SK-N-SH treated with all-trans-retinoic acid at 6 μM for 48 hours (cell line): ENCODE data around the gene SNRNP25.

Experiments
- ARNTL ChIP-seq: fragments of 450-650 bp; formaldehyde crosslinking; IDR thresholded peaks from 2 replicates; pipeline ENCODE4 v1.5.0; 2020; ENCODE audit warnings: low read depth, mild to moderate bottlenecking, moderate library complexity, borderline replicate concordance
- CSDC2 ChIP-seq: fragments of 250-450 bp; sonication (Bioruptor Pico); IDR thresholded peaks from 2 replicates; pipeline ENCODE4 v1.5.0; 2020; ENCODE audit warnings: mild to moderate bottlenecking, moderate library complexity
- GLIS3 ChIP-seq: fragments of 250-450 bp; sonication (Bioruptor Pico); IDR thresholded peaks from 2 replicates; pipeline ENCODE4 v1.5.0; 2020; ENCODE audit warnings: mild to moderate bottlenecking, moderate library complexity
- PPARA ChIP-seq: fragments of 250-450 bp; sonication (Bioruptor Pico); IDR thresholded peaks from 2 replicates; pipeline ENCODE4 v1.5.0; 2020; ENCODE audit warnings: mild to moderate bottlenecking, borderline replicate concordance
- RARB ChIP-seq: fragments of 250-450 bp; sonication (Bioruptor Pico); IDR thresholded peaks from 2 replicates; pipeline ENCODE4 v1.8.0; 2021; ENCODE audit warnings: mild to moderate bottlenecking, moderate library complexity
- SNAI2 ChIP-seq: fragments of 250-450 bp; sonication (Bioruptor Pico); IDR thresholded peaks from 2 replicates; pipeline ENCODE4 v1.5.0; 2020; ENCODE audit warnings: mild to moderate bottlenecking, moderate library complexity
- ZNF565 ChIP-seq: fragments of 450-650 bp; formaldehyde crosslinking; conservative IDR thresholded peaks from 2 replicates; pipeline ENCODE4 v1.5.0; 2020; ENCODE audit warnings: low read depth, mild to moderate bottlenecking, moderate library complexity
- ZNF8 ChIP-seq: fragments of 450-650 bp; formaldehyde crosslinking; IDR thresholded peaks from 2 replicates; pipeline ENCODE4 v1.5.0; 2020; ENCODE audit warnings: mild to moderate bottlenecking, moderate library complexity
- TF ChIP-seq, protein P1 (sequence below): fragments of 250-450 bp; sonication (Bioruptor Pico); IDR thresholded peaks from 2 replicates; pipeline ENCODE4 v1.5.1; 2021; ENCODE audit warnings: mild to moderate bottlenecking, moderate library complexity
- TF ChIP-seq, protein P2 (sequence below): fragments of 250-450 bp; sonication (Bioruptor Pico); IDR thresholded peaks from 2 replicates; pipeline ENCODE4 v1.5.1; 2020; ENCODE audit warnings: low read depth, mild to moderate bottlenecking, moderate library complexity

DNA sequence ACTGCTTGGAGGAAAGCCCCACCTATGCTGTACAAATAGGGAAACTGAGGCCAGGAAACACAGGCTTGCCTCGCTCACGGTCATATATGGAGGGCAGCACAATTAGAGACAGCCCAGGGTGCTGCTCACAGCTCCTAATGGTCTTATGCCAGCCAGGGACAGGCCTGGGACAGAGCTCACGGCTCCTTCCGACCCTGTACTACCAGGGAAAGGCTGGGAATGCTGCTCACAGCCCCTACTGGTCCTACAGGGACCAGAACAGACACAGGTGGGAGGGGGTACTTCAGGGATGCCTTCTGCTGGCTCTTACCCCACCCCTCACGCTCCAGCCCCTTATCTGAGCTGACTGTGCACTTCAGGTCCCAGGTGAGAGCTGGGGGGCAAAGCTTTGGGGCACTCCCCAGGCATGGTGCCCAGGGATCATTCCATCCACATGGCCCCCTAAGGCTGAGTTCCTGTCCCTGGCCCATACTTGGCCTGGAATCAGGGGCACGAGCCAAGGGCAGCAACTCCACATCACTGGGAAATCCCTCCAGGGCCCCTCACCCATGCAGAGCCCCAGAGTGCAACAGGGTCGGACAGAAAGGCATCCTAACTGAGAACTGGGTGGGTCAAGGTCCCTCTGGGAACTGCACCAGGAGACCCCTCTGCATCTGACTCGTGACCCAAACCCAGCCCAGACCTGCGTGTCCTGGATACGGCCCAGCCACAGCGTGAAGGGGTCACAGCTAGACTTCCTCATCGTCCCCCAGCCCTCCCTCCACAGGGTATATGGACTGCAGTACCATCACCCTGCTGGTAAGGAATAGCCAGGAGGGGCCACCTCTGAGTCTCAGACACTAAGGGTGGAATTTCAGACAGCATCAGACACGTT lies 12.9 kb downstream of the SNRNP25 start:
- no peak for TF ChIP-seq ZNF565
- TF ChIP-seq, protein P1, sequence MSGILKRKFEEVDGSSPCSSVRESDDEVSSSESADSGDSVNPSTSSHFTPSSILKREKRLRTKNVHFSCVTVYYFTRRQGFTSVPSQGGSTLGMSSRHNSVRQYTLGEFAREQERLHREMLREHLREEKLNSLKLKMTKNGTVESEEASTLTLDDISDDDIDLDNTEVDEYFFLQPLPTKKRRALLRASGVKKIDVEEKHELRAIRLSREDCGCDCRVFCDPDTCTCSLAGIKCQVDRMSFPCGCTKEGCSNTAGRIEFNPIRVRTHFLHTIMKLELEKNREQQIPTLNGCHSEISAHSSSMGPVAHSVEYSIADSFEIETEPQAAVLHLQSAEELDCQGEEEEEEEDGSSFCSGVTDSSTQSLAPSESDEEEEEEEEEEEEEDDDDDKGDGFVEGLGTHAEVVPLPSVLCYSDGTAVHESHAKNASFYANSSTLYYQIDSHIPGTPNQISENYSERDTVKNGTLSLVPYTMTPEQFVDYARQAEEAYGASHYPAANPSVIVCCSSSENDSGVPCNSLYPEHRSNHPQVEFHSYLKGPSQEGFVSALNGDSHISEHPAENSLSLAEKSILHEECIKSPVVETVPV, result no peak
- TF ChIP-seq, protein P2, sequence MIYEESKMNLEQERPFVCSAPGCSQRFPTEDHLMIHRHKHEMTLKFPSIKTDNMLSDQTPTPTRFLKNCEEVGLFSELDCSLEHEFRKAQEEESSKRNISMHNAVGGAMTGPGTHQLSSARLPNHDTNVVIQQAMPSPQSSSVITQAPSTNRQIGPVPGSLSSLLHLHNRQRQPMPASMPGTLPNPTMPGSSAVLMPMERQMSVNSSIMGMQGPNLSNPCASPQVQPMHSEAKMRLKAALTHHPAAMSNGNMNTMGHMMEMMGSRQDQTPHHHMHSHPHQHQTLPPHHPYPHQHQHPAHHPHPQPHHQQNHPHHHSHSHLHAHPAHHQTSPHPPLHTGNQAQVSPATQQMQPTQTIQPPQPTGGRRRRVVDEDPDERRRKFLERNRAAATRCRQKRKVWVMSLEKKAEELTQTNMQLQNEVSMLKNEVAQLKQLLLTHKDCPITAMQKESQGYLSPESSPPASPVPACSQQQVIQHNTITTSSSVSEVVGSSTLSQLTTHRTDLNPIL (CRISPR knock-in tag), result no peak
- no peak for TF ChIP-seq ARNTL (CRISPR knock-in tag)
- no peak for TF ChIP-seq RARB (CRISPR knock-in tag)
- no peak for TF ChIP-seq SNAI2 (CRISPR knock-in tag)
- no peak for TF ChIP-seq CSDC2
- TF ChIP-seq GLIS3 (CRISPR knock-in tag), result no peak
- TF ChIP-seq PPARA (CRISPR knock-in tag), result no peak
- TF ChIP-seq ZNF8 (CRISPR knock-in tag), result no peak
